Measurements from ENCODE around the gene NEAT1.

The NEAT1 gene

DNA sequence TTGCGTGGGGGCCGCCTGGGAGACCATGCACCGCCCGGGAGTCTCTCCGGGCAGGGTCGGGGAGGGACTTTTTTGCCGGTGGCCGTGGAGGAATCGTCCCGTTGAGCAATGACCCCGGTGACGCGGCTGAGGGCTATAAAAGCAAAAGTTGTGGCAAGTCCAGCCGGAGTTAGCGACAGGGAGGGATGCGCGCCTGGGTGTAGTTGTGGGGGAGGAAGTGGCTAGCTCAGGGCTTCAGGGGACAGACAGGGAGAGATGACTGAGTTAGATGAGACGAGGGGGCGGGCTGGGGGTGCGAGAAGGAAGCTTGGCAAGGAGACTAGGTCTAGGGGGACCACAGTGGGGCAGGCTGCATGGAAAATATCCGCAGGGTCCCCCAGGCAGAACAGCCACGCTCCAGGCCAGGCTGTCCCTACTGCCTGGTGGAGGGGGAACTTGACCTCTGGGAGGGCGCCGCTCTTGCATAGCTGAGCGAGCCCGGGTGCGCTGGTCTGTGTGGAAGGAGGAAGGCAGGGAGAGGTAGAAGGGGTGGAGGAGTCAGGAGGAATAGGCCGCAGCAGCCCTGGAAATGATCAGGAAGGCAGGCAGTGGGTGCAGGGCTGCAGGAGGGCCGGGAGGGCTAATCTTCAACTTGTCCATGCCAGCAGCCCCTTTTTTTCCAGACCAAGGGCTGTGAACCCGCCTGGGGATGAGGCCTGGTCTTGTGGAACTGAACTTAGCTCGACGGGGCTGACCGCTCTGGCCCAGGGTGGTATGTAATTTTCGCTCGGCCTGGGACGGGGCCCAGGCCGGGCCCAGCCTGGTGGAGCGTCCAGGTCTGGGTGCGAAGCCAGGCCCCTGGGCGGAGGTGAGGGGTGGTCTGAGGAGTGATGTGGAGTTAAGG, at the start of gene NEAT1:
NEAT1 (plus strand) TSS at position 166 of the 883 bp plus-strand sequence.
- peak; percentile 93 for DNase-seq

GRCh38 chr11:65373839-65374580, 48.6 kb upstream of the NEAT1 start:
- DNase-seq = no peak

GRCh38 chr11:65375012-65375411, 47.6 kb upstream of the NEAT1 start:
- no peak for DNase-seq

- no peak for DNase-seq
These were observed 46.4 kb upstream of the NEAT1 start for GRCh38 chr11:65376138-65376713.

DNA sequence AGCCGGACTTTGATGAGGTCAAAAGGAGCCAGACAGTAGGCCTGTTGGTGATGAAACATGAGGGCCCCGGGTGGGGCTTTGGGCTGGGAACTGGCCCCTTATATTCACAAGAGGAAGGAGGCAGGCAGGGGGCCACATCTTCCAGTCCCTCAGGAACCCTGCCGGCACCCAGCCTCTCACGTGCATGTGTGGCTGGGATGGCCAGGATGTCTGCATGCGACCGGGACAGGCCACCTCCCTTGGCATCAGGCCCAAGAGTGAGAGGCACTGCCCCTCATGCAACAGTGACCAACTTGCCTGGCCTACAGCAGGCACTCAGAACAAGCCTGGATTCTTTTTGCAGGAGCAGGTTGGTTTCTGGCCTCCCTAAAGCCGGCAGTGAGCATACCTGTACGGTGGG, 45.6 kb upstream of the NEAT1 start:
- no peak for DNase-seq

- no peak for DNase-seq
These were observed 44.8 kb upstream of the NEAT1 start for GRCh38 chr11:65377777-65378176.

- DNase-seq = no peak
These were observed 44.2 kb upstream of the NEAT1 start for GRCh38 chr11:65378208-65378927.

GRCh38 chr11:65378928-65379638, 43.5 kb upstream of the NEAT1 start:
- no peak for DNase-seq

DNA sequence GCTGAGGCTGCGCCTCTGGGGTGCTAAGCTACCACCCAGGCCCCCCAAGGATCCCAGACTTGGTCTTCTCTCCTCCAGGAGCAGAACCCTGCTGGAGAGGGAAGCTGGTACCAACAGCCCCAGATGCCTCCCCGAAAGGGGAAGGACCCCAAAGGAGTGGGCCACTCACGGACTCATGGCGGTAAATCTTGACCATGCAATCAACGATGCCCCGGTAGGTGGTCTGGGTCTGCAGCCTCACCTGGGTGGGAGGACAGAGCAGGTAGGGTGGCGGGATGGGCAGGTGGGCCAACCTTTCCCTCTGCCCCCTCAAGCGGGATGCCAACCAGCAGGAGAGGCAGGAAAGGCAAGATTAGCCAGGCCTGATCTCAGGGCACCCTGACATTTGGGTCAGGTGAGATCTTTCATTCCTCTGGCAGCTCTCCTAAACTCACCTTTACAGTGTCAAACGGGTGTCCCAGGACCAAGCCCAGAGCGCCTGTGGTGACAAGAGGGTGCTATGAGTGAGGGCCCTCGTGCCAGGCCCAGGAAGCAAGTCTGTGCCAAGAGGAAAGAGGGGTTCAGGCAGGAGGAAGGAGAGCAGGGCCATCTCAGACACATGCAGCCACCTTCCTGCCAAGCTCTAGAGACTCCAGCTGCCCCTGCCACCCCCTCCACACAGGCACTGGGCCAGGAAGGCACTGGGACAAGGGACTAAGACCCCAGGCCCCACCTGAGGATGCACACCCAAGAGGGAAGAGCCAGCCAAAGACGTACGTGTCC, 42.7 kb upstream of the NEAT1 start:
- DNase-seq = no peak

GRCh38 chr11:65380460-65381119, 42.0 kb upstream of the NEAT1 start:
- DNase-seq = no peak

DNA sequence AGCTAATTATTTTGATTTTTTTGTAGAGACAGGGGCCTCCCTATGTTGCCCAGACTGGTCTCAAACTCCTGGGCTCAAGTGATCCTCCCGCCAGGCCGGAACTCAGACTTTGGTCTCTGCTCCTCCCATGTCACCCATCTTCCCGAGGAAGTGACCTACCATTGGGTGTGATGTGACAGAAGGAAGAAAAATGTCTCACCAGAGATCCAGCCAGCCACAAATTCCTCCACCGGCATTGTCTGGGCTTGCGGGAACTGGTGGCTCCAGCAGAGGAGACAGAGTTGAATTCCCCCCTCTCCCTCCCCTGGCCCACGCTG, 40.9 kb upstream of the NEAT1 start:
- DNase-seq = no peak

- DNase-seq = peak; percentile 88
These were observed 40.4 kb upstream of the NEAT1 start, which contains the start of gene SLC25A45 for GRCh38 chr11:65382033-65382803. Gene SLC25A45, minus strand, starts transcription at chr11:65382646. Its CDS starts 695 bp downstream, at chr11:65381951.

- DNase-seq = no peak
These were observed 39.7 kb upstream of the NEAT1 start for GRCh38 chr11:65382804-65383368.

DNA sequence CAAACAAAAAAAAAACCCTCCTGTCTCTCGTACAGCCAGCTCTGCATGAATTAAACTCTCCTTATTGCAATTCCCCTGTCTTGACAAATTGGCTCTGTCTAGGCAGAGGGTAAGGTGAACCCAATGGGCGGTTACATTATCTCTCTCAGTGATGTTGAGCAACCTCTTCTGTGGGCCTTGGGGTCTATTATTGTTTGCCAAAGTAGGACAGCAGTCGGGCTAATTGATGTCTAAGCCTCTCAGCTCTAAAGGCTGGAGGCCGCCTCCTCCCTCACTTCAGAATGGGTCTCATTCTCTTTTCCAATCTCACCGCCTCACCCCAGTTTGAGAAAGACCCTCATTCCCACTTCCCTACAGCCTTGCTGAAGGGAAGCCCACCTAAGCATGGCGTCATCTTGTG, 38.8 kb upstream of the NEAT1 start:
- DNase-seq = no peak

GRCh38 chr11:65384301-65384889, 38.2 kb upstream of the NEAT1 start:
- DNase-seq = no peak

DNA sequence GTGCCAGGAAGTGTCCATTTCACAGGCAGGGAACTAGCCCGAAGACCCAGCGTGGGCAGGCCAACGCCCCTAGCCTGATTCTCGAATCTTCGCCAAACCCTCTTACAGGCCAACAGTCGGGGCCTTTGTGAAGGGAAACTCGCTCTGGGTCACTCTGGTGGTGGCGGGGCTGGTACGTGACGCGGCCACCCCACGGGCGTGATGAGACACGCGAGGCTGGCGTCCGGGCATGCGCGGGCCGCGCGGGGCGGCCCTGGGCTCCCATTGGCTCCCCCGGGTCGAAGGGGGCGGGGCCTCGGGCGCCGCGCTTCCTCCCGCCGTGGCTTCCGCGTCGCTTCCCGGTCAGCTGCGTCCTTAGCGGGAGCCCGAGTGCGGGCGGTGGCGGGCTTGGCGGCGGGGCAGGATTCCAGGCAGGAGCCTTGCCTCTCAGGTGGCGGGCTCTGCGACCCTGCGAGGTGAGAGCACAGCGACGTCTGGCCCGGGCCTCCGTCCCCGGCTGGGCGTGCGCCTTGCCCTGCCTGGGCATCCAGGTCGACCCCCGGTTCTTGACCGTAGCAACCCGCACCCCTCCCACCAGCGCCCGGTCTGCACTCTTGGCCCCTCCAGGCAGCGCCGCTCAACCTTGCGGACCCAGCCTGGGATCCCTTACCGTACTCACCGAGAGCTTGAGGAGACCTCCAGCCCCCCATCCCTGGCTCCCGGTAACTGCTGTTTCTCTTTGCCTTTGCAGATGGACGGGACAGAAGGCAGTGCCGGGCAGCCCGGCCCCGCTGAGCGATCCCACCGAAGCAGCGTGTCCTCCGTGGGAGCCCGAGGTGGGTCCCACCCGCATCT, 36.1 kb upstream of the NEAT1 start, which contains the start of gene FRMD8:
FRMD8 (plus strand) TSS at position 331 of the 834 bp plus-strand sequence; CDS start at position 731, 400 bp downstream.
- DNase-seq = peak; percentile 91

DNA sequence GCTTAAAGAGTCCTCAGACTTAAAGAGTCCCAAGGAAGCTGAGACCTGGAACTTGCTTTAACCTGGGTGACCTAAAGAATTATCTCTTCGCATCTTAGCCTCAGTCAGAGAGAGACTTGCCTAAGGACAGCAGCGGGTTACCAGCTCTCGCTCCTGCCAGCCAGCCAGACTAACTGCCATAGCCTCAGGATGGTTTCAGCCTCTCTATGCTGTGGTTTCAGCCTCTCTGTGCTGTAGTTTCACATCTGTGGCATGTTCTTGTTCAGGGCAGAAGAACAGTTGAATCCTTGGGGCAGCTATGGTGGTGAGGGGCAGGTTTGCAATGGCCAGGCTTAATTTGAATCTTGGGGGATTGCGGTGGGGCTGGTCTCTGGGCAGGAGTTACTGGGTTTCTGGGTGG, 33.9 kb upstream of the NEAT1 start:
- DNase-seq = no peak

- no peak for DNase-seq
These were observed 33.2 kb upstream of the NEAT1 start for GRCh38 chr11:65389294-65389980.

All from left hindlimb (tissue), 1 donor.